H1 (cell line): ENCODE data around the gene ARSA. TPM values are rescaled to one million over a fixed set of nuclear protein-coding genes. Genes with fewer than 3 reads are reported as not detected.

Experiments
- CTCF ChIA-PET: fragments of 300-600 bp; sonication (Branson Sonifier 250); formaldehyde crosslinking; loops from one replicate; lab custom pipeline; 2021; ENCODE audit not compliant: partially characterized antibody; lab: Charles Lee
- POLR2A ChIA-PET: fragments of 300-600 bp; sonication (Branson Sonifier 250); formaldehyde crosslinking; loops from one replicate; lab custom pipeline; 2021; ENCODE audit warnings: inconsistent platforms; ENCODE audit not compliant: partially characterized antibody; lab: Charles Lee
- DNase-seq, 2 experiments: peaks; one replicate each; pipeline versions ENCODE4 v3.0.0 to v3.0.0-alpha.2; 2010 to 2022; ENCODE audit warnings: low spot score in 2 of 2, low read depth in 1 of 2, mixed read lengths in 1 of 2
- FAIRE-seq: peaks from 2 replicates; lab custom pipeline; 2011; peaks lifted over from hg19 to GRCh38; lab: Jason Lieb, UNC
- H2AFZ ChIP-seq: 2 replicates; pipeline ENCODE4 v1.8.1; 2012; ENCODE audit warnings: low read length, inconsistent platforms
- H2AK5ac ChIP-seq: 2 replicates; pipeline ENCODE4 v1.6.1; 2013; ENCODE audit warnings: low read depth, low read length
- H2BK120ac ChIP-seq: replicated peaks from 2 replicates; pipeline ENCODE3; 2013; ENCODE audit warnings: low read depth, low read length, inconsistent platforms
- H2BK12ac ChIP-seq: 2 replicates; pipeline ENCODE4 v1.6.1; 2013; ENCODE audit warnings: low read depth, low read length
- H2BK15ac ChIP-seq: 2 replicates; pipeline ENCODE4 v1.6.1; 2013; ENCODE audit warnings: low read length
- H2BK20ac ChIP-seq: 2 replicates; pipeline ENCODE4 v1.6.1; 2013; ENCODE audit warnings: low read length
- H2BK5ac ChIP-seq: 2 replicates; pipeline ENCODE4 v1.6.1; 2013; ENCODE audit warnings: low read depth, low read length
- H3K14ac ChIP-seq: 2 replicates; pipeline ENCODE4 v1.6.1; 2013; ENCODE audit warnings: inconsistent platforms; ENCODE audit not compliant: insufficient read length
- H3K18ac ChIP-seq: 2 replicates; pipeline ENCODE4 v1.6.1; 2013; ENCODE audit warnings: low read length; ENCODE audit errors: extremely low read depth
- H3K23ac ChIP-seq: 2 replicates; pipeline ENCODE4 v1.6.1; 2013; ENCODE audit warnings: inconsistent platforms; ENCODE audit not compliant: insufficient read length
- H3K23me2 ChIP-seq: 2 replicates; pipeline ENCODE4 v1.6.1; 2013; ENCODE audit warnings: low read depth, low read length
- H3K27ac ChIP-seq: 2 replicates; pipeline ENCODE4 v1.6.1; 2011; ENCODE audit warnings: low read depth, low read length, inconsistent platforms
- H3K27me3 ChIP-seq, 4 experiments: replicated peaks in 1 of 4; 1 replicate in 1 of 4; 2 replicates in 3 of 4; pipeline versions ENCODE4 v1.6.1 to v1.8.1; 2011 to 2013; ENCODE audit warnings: low read length in 3 of 4, mild to moderate bottlenecking in 3 of 4, inconsistent platforms in 2 of 4, mixed read lengths in 2 of 4, moderate library complexity in 1 of 4; ENCODE audit not compliant: control insufficient read depth in 3 of 4, insufficient read depth in 3 of 4; ENCODE audit errors: extremely low read depth in 1 of 4
- H3K36me3 ChIP-seq, 4 experiments: 2 replicates each; pipeline versions ENCODE4 v1.6.1 to v1.8.1; 2011 to 2013; ENCODE audit warnings: mild to moderate bottlenecking in 4 of 4, low read length in 3 of 4, moderate library complexity in 2 of 4, control low read depth in 1 of 4, inconsistent platforms in 1 of 4; ENCODE audit not compliant: insufficient read depth in 4 of 4, control insufficient read depth in 2 of 4
- H3K4ac ChIP-seq: replicated peaks from 2 replicates; pipeline ENCODE3; 2013; ENCODE audit warnings: low read length, low read depth, mixed read lengths, inconsistent platforms; ENCODE audit not compliant: insufficient read length
- H3K4me1 ChIP-seq, 4 experiments: replicated peaks in 1 of 4; 1 replicate in 1 of 4; 2 replicates in 3 of 4; pipeline versions ENCODE4 v1.6.1 to v1.8.1; 2011 to 2013; ENCODE audit warnings: low read length in 3 of 4, inconsistent platforms in 2 of 4, mixed read lengths in 1 of 4; ENCODE audit not compliant: insufficient read depth in 4 of 4, control insufficient read depth in 3 of 4
- H3K4me2 ChIP-seq, 2 experiments: 2 replicates each; pipeline versions ENCODE4 v1.6.1 to v1.8.1; 2011 to 2013; ENCODE audit warnings: low read depth in 2 of 2, low read length in 2 of 2, control low read depth in 1 of 2, inconsistent platforms in 1 of 2, mild to moderate bottlenecking in 1 of 2; ENCODE audit not compliant: insufficient read depth in 1 of 2
- H3K4me3 ChIP-seq, 4 experiments: fragments of 200-600, 300-600 bp in 1 of 4; sonication (generic), shearing (Covaris generic), sonication (Bioruptor Twin) in 1 of 4; 2 replicates each; pipeline versions ENCODE4 v1.5.1 to v1.8.1; 2011 to 2016; ENCODE audit warnings: low read length in 4 of 4, low read depth in 3 of 4, control low read depth in 2 of 4, inconsistent platforms in 2 of 4, mild to moderate bottlenecking in 2 of 4, mixed read lengths in 1 of 4, moderate library complexity in 1 of 4; ENCODE audit not compliant: insufficient read depth in 2 of 4; ENCODE audit errors: extremely low read depth in 1 of 4
- H3K56ac ChIP-seq: replicated peaks from 2 replicates; pipeline ENCODE3; 2013; ENCODE audit warnings: low read depth, mild to moderate bottlenecking, mixed read lengths, low read length, inconsistent platforms; ENCODE audit not compliant: insufficient read length
- H3K79me1 ChIP-seq: 2 replicates; pipeline ENCODE4 v1.6.1; 2013; ENCODE audit warnings: low read depth, low read length, control low read depth
- H3K79me2 ChIP-seq, 2 experiments: 2 replicates each; pipeline versions ENCODE4 v1.6.1 to v1.8.1; 2012 to 2013; ENCODE audit warnings: low read length in 2 of 2, mild to moderate bottlenecking in 2 of 2, inconsistent platforms in 1 of 2; ENCODE audit not compliant: insufficient read depth in 2 of 2, control insufficient read depth in 1 of 2
- H3K9ac ChIP-seq, 4 experiments: replicated peaks in 1 of 4; 1 replicate in 1 of 4; 2 replicates in 3 of 4; pipeline versions ENCODE4 v1.6.1 to v1.8.1; 2011 to 2013; ENCODE audit warnings: low read depth in 3 of 4, low read length in 3 of 4, control low read depth in 2 of 4, mild to moderate bottlenecking in 2 of 4, moderate library complexity in 2 of 4, inconsistent platforms in 1 of 4; ENCODE audit errors: extremely low read depth in 1 of 4
- H3K9me3 ChIP-seq, 2 experiments: 2 replicates each; pipeline versions ENCODE4 v1.6.1 to v1.8.1; 2012 to 2013; ENCODE audit warnings: mild to moderate bottlenecking in 2 of 2, moderate library complexity in 2 of 2, control low read depth in 1 of 2, inconsistent platforms in 1 of 2, low read depth in 1 of 2, low read length in 1 of 2, mixed read lengths in 1 of 2; ENCODE audit not compliant: insufficient read depth in 2 of 2
- H4K20me1 ChIP-seq, 2 experiments: replicated peaks in 1 of 2; 2 replicates each; pipeline versions ENCODE3 to v1.8.1; 2011 to 2013; ENCODE audit warnings: inconsistent platforms in 2 of 2, low read length in 2 of 2, mild to moderate bottlenecking in 1 of 2; ENCODE audit not compliant: insufficient read depth in 2 of 2, control insufficient read depth in 1 of 2
- H4K5ac ChIP-seq: 2 replicates; pipeline ENCODE4 v1.6.1; 2013; ENCODE audit warnings: low read length, low read depth, mixed read lengths, inconsistent platforms; ENCODE audit not compliant: insufficient read length
- H4K8ac ChIP-seq: 2 replicates; pipeline ENCODE4 v1.8.0; 2013; ENCODE audit warnings: mild to moderate bottlenecking, moderate library complexity, low read length, inconsistent platforms; ENCODE audit not compliant: insufficient read depth; ENCODE audit errors: extremely low read depth
- H4K91ac ChIP-seq: replicated peaks from 2 replicates; pipeline ENCODE3; 2013; ENCODE audit warnings: low read length, mixed read lengths, inconsistent platforms; ENCODE audit not compliant: insufficient read length
- BRCA1 ChIP-seq: IDR thresholded peaks from 2 replicates; pipeline ENCODE4 v1.6.1; 2012; ENCODE audit warnings: low read depth, low read length, improper control_type of control experiment
- CREB1 ChIP-seq: IDR thresholded peaks from 2 replicates; pipeline ENCODE4 v1.6.1; 2012; ENCODE audit warnings: inconsistent platforms
- GTF2F1 ChIP-seq: IDR thresholded peaks from 2 replicates; pipeline ENCODE4 v1.6.1; 2012; ENCODE audit warnings: low read depth, low read length, improper control_type of control experiment, borderline replicate concordance
- RAD21 ChIP-seq, 2 experiments: IDR thresholded peaks in 1 of 2; conservative IDR thresholded peaks in 1 of 2; 2 replicates each; pipeline ENCODE4 v1.6.1; 2011; ENCODE audit warnings: low read depth in 2 of 2, low read length in 2 of 2, improper control_type of control experiment in 1 of 2, inconsistent platforms in 1 of 2, mild to moderate bottlenecking in 1 of 2, moderate library complexity in 1 of 2
- SAP30 ChIP-seq: fragments of 300-600 bp; sonication (generic); IDR thresholded peaks from 2 replicates; pipeline ENCODE4 v1.7.1; 2012; ENCODE audit warnings: low read length, moderate library complexity, mild to moderate bottlenecking, inconsistent platforms; ENCODE audit not compliant: insufficient read depth, insufficient replicate concordance
- SP1 ChIP-seq: IDR thresholded peaks from 2 replicates; pipeline ENCODE4 v1.6.1; 2011; ENCODE audit warnings: low read depth, low read length
- YY1 ChIP-seq: IDR thresholded peaks from 2 replicates; pipeline ENCODE4 v1.6.1; 2011; ENCODE audit warnings: low read depth, mild to moderate bottlenecking, low read length
- ZNF274 ChIP-seq: IDR thresholded peaks from 2 replicates; pipeline ENCODE4 v1.7.0; 2012; ENCODE audit warnings: low read length, borderline replicate concordance; ENCODE audit errors: extremely low read depth
- WGBS, 2 experiments: shearing (Covaris generic) in 1 of 2; methylation state at CpG; one replicate each; pipeline versions ENCODE4 v1.1.6 to v1.1.7; 2013 to 2015; ENCODE audit warnings: low lambda C conversion rate in 2 of 2, mixed read lengths in 2 of 2, inconsistent platforms in 1 of 2, low coverage in 1 of 2, missing lambda C conversion rate in 1 of 2; ENCODE audit not compliant: insufficient replicate concordance in 2 of 2, insufficient coverage in 1 of 2, insufficient read length in 1 of 2; ENCODE audit errors: extremely low coverage in 1 of 2, missing lambda C conversion rate in 1 of 2; 5-methylcytosine and 5-hydroxymethylcytosine counted together
- polyA plus RNA-seq, 7 experiments: library from polyadenylated mRNA; depleted of rRNA in 3 of 7; stranded (reverse) in 5 of 7; unstranded in 2 of 7; fragments of >200 nt in 5 of 7; fragments of 200-250 nt in 2 of 7; gene quantifications; 1 replicate in 5 of 7; 2 replicates in 1 of 7; 4 replicates in 1 of 7; pipeline versions ENCODE4 v1.2.1 to v1.2.3, GENCODE V29; 2011 to 2013; ENCODE audit warnings: missing spikeins in 2 of 7, mixed read lengths in 2 of 7
- total RNA-seq: library from RNA; stranded (reverse); fragmentation: NEBNext Ultra II Directional; extraction: Animal tissue kit (Norgen Biotek cat#: 25700); gene quantifications from 2 replicates; pipeline ENCODE4 v1.2.1, GENCODE V29; 2021

ARSA gene
- total and polyA plus RNA-seq, 2 of the 8 experiments (the other 6 are each of a cell fraction or from before 2014, with no cell fraction given) = 9.8 to 10.1 TPM

DNA sequence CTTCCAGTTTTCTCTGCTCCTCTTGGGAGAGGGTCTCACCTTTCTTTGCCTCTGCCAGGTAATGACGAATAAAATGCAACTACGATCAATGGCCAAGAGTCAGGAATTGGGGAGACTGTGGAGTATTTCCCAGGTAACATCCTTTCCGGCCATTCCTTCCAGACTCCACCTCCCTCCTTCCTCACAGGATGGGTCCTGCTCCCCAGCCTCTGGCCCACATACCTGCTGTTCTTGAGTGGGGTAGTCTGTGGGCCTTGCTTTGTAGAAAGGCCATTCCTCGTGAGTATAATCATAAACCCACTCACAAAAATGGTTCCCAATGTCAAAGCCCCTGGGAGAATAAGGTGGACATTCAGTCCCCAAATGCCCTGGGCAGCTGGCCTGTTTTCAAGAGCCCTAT is 48.2 kb downstream of the ARSA start:
- Histone ChIP-seq H3K9me3 (no peaks in the 10 kb centered on the region), H2BK15ac (no peak overlapping the region), H3K79me1 (peaks cover 7% of the 10 kb centered on the region; the same call in 1 of the 2 replicates), H3K4me1 (peaks cover 4 to 13% (median 6%) of the 10 kb centered on the region in 4 experiments), H2BK120ac (no peak overlapping the region), H3K18ac (no peak overlapping the region), H3K4me3 (no peak overlapping the region), H2BK12ac (no peak overlapping the region), H4K8ac (no peak overlapping the region), H3K56ac (no peak overlapping the region), H3K23ac (no peak overlapping the region), H3K4me2 (no peak overlapping the region), H4K91ac (no peak overlapping the region), H3K27me3 (no peaks in the 10 kb centered on the region), H3K36me3 (peaks cover 0 to 13% (median 4%) of the 10 kb centered on the region in 4 experiments; a peak in 5 of 8 replicates), H4K20me1 (peaks cover 3% of the 10 kb centered on the region in 2 experiments), H3K4ac (no peak overlapping the region), H2BK5ac (no peak overlapping the region), H3K23me2 (peaks cover 10% of the 10 kb centered on the region; the same call in 1 of the 2 replicates), H2AK5ac (no peak overlapping the region), H3K9ac (no peak overlapping the region), H2AFZ (no peak overlapping the region), H3K79me2 (peaks cover 0 to 7% of the 10 kb centered on the region in 2 experiments; a peak in 1 of 4 replicates), H3K14ac (no peak overlapping the region), H3K27ac (no peak overlapping the region), H4K5ac (no peak overlapping the region), H2BK20ac (no peak overlapping the region)
- POLR2A ChIA-PET = interaction anchor here (1.3 to 1.6 kb wide), 2 partner anchors 10 to 32 kb away, joined by 4 to 8 read pairs; no protein-coding TSS in a partner anchor
- WGBS, 2 experiments = 87% methylated on average over 4 of the region's 4 CpGs; no CpG with 5 or more reads in 1 of the 2 experiments
- DNase-seq = no peak
- CTCF ChIA-PET = interaction anchor here (2.1 to 4.5 kb wide), 2 partner anchors 32 to 120 kb away, joined by 9 to 23 read pairs; no protein-coding TSS in a partner anchor
- no peak for FAIRE-seq
- TF ChIP-seq SP1 = no peak
- no peak for TF ChIP-seq RAD21 (IDR thresholded peaks at IDR 0.05 in 1 of 2, conservative IDR thresholded peaks at IDR 0.05 in 1 of 2; ENCODE audit: low read depth in 2 of 2, low read length in 2 of 2)
- TF ChIP-seq BRCA1 = no peak
- TF ChIP-seq SAP30 = no peak
- TF ChIP-seq ZNF274 = no peak
- TF ChIP-seq GTF2F1 = no peak
- no peak for TF ChIP-seq CREB1
- TF ChIP-seq YY1 = no peak
